Measurements from ENCODE around the gene ZDHHC19.
"Not testable (repeated sequence)": the region's sequence is repeated elsewhere in the genome, so short reads cannot be mapped to it uniquely, and the experiment has no call there.

Gene ZDHHC19

GRCh38 chr3:196165850-196166249 lies 45.4 kb downstream of the ZDHHC19 start:
- Histone ChIP-seq H3K36me3 (ENCODE audit: insufficient read depth, low read length) (no peaks in the 10 kb centered on the region), H3F3A (ENCODE audit: insufficient read depth, low read length) (no peaks in the 10 kb centered on the region), H3K9me3 (ENCODE audit: low read length) (no peaks in the 10 kb centered on the region), H3K27ac (ENCODE audit: low read depth, low read length, poor library complexity, severe bottlenecking) (no peak overlapping the region), H4K20me1 (ENCODE audit: insufficient read depth, low read length) (no peaks in the 10 kb centered on the region), H3K4me1 (ENCODE audit: insufficient read depth, low read length, severe bottlenecking) (no peaks in the 10 kb centered on the region), H3K9me2 (ENCODE audit: low read depth, low read length) (no peaks in the 10 kb centered on the region), H3K4me3 (ENCODE audit: low read depth, low read length, poor library complexity, severe bottlenecking) (no peak overlapping the region), H3K4me2 (ENCODE audit: low read length) (no peak overlapping the region), H2AFZ (ENCODE audit: low read length) (no peak overlapping the region), H3K79me2 (ENCODE audit: insufficient read depth, low read length) (no peaks in the 10 kb centered on the region), H3K27me3 (ENCODE audit: insufficient read depth, low read length) (no peaks in the 10 kb centered on the region; the same call in 1 of the 2 replicates), H3K9ac (ENCODE audit: low read length) (no peak overlapping the region)
- TF ChIP-seq CTCF (IDR thresholded peaks at IDR 0.05; ENCODE audit: low read length) (no peak), EZH2 (IDR thresholded peaks at IDR 0.05; ENCODE audit: borderline replicate concordance, low read length) (no peak)

- H3K4me2 ChIP-seq (ENCODE audit: low read length); H3K9me2 ChIP-seq (ENCODE audit: low read depth, low read length); H3F3A ChIP-seq (ENCODE audit: insufficient read depth, low read length); H3K4me1 ChIP-seq (ENCODE audit: insufficient read depth, low read length, severe bottlenecking); H4K20me1 ChIP-seq (ENCODE audit: insufficient read depth, low read length); H3K9me3 ChIP-seq (ENCODE audit: low read length); H3K27ac ChIP-seq (ENCODE audit: low read depth, low read length, poor library complexity, severe bottlenecking); H3K4me3 ChIP-seq (ENCODE audit: low read depth, low read length, poor library complexity, severe bottlenecking); H2AFZ ChIP-seq (ENCODE audit: low read length); H3K27me3 ChIP-seq (ENCODE audit: insufficient read depth, low read length); H3K9ac ChIP-seq (ENCODE audit: low read length); H3K79me2 ChIP-seq (ENCODE audit: insufficient read depth, low read length); H3K36me3 ChIP-seq (ENCODE audit: insufficient read depth, low read length): not testable (repeated sequence)
These were observed 46.1 kb downstream of the ZDHHC19 start for GRCh38 chr3:196165006-196165575.

- Histone ChIP-seq H3K9me2 (ENCODE audit: low read depth, low read length) (no peaks in the 10 kb centered on the region), H3K4me1 (ENCODE audit: insufficient read depth, low read length, severe bottlenecking) (peaks cover 9% of the 10 kb centered on the region), H3K27ac (ENCODE audit: low read depth, low read length, poor library complexity, severe bottlenecking) (no peak overlapping the region), H2AFZ (ENCODE audit: low read length) (no peak overlapping the region), H3K27me3 (ENCODE audit: insufficient read depth, low read length) (no peaks in the 10 kb centered on the region), H3F3A (ENCODE audit: insufficient read depth, low read length) (no peaks in the 10 kb centered on the region), H4K20me1 (ENCODE audit: insufficient read depth, low read length) (no peaks in the 10 kb centered on the region), H3K4me3 (ENCODE audit: low read depth, low read length, poor library complexity, severe bottlenecking) (no peak overlapping the region), H3K9me3 (ENCODE audit: low read length) (no peaks in the 10 kb centered on the region), H3K9ac (ENCODE audit: low read length) (no peak overlapping the region), H3K79me2 (ENCODE audit: insufficient read depth, low read length) (no peaks in the 10 kb centered on the region), H3K4me2 (ENCODE audit: low read length) (no peak overlapping the region), H3K36me3 (ENCODE audit: insufficient read depth, low read length) (no peaks in the 10 kb centered on the region)
- TF ChIP-seq CTCF (IDR thresholded peaks at IDR 0.05; ENCODE audit: low read length) (no peak), EZH2 (IDR thresholded peaks at IDR 0.05; ENCODE audit: borderline replicate concordance, low read length) (no peak)
These were observed 46.6 kb downstream of the ZDHHC19 start for GRCh38 chr3:196164576-196164975.

Data from OCI-LY1 (cell line).